Keratinocyte (primary cell): ENCODE measurements around the gene ZDHHC21. TPM values are rescaled to one million over a fixed set of nuclear protein-coding genes. Genes with fewer than 3 reads are reported as not detected.

Experiments used
- DNase-seq: peaks from one replicate; pipeline ENCODE4 v3.0.0-alpha.2; 2011; ENCODE audit warnings: low read depth, missing footprints, low spot score
- FAIRE-seq: peaks from 2 replicates; lab custom pipeline; 2011; peaks lifted over from hg19 to GRCh38; lab: Jason Lieb, UNC
- H2AFZ ChIP-seq: 2 replicates; pipeline ENCODE4 v1.6.0; 2012; ENCODE audit warnings: low read length, control low read depth, inconsistent platforms; ENCODE audit not compliant: control insufficient read depth
- H3K27ac ChIP-seq: 2 replicates; pipeline ENCODE4 v1.5.1; 2011; ENCODE audit warnings: low read length; ENCODE audit not compliant: control insufficient read depth, insufficient read depth
- H3K27me3 ChIP-seq: 3 replicates; pipeline ENCODE4 v1.6.0; 2011; ENCODE audit warnings: low read length; ENCODE audit not compliant: control insufficient read depth, insufficient read depth; ENCODE audit errors: extremely low read depth
- H3K36me3 ChIP-seq, 2 experiments: 2 replicates in 1 of 2; 3 replicates in 1 of 2; pipeline ENCODE4 v1.5.1; 2011; ENCODE audit warnings: low read length in 2 of 2, mild to moderate bottlenecking in 1 of 2; ENCODE audit not compliant: control insufficient read depth in 2 of 2, insufficient read depth in 2 of 2; ENCODE audit errors: extremely low read depth in 1 of 2
- H3K4me1 ChIP-seq: 3 replicates; pipeline ENCODE4 v1.5.1; 2011; ENCODE audit warnings: low read length; ENCODE audit not compliant: control insufficient read depth, insufficient read depth; ENCODE audit errors: extremely low read depth
- H3K4me2 ChIP-seq: 3 replicates; pipeline ENCODE4 v1.6.0; 2011; ENCODE audit warnings: low read depth, low read length; ENCODE audit not compliant: control insufficient read depth, insufficient read depth; ENCODE audit errors: extremely low read depth
- H3K4me3 ChIP-seq, 3 experiments: fragments of 200-600 bp in 1 of 3; sonication (generic) in 1 of 3; 2 replicates in 2 of 3; 3 replicates in 1 of 3; pipeline ENCODE4 v1.5.1; 2011 to 2016; ENCODE audit warnings: low read length in 3 of 3, mild to moderate bottlenecking in 3 of 3, control low read depth in 2 of 3, inconsistent platforms in 1 of 3, low read depth in 1 of 3, mixed read lengths in 1 of 3, mixed run types in 1 of 3, moderate library complexity in 1 of 3; ENCODE audit not compliant: control insufficient read depth in 2 of 3, insufficient read depth in 2 of 3; ENCODE audit errors: extremely low read depth in 1 of 3
- H3K79me2 ChIP-seq: 2 replicates; pipeline ENCODE4 v1.6.0; 2012; ENCODE audit warnings: low read length; ENCODE audit not compliant: control insufficient read depth, insufficient read depth
- H3K9ac ChIP-seq: 3 replicates; pipeline ENCODE4 v1.6.0; 2011; ENCODE audit warnings: low read length; ENCODE audit not compliant: control insufficient read depth, insufficient read depth; ENCODE audit errors: extremely low read depth
- H3K9me1 ChIP-seq: 3 replicates; pipeline ENCODE4 v1.6.0; 2011; ENCODE audit warnings: low read length; ENCODE audit not compliant: control insufficient read depth, insufficient read depth; ENCODE audit errors: extremely low read depth
- H3K9me3 ChIP-seq: 2 replicates; pipeline ENCODE4 v1.5.1; 2012; ENCODE audit warnings: low read depth, low read length; ENCODE audit not compliant: control insufficient read depth
- H4K20me1 ChIP-seq: 3 replicates; pipeline ENCODE4 v1.6.0; 2011; ENCODE audit warnings: low read length; ENCODE audit not compliant: control insufficient read depth, insufficient read depth; ENCODE audit errors: extremely low read depth
- CTCF ChIP-seq, 3 experiments: IDR thresholded peaks in 1 of 3; conservative IDR thresholded peaks in 1 of 3; optimal IDR thresholded peaks in 1 of 3; 2 replicates in 2 of 3; 3 replicates in 1 of 3; pipeline versions ENCODE3 to v1.5.1; 2011; ENCODE audit warnings: low read length in 3 of 3, mild to moderate bottlenecking in 3 of 3, moderate library complexity in 2 of 3, control low read depth in 1 of 3, inconsistent platforms in 1 of 3; ENCODE audit not compliant: insufficient read depth in 2 of 3; ENCODE audit errors: extremely low read depth in 1 of 3
- EZH2 ChIP-seq: IDR thresholded peaks from one replicate; pipeline ENCODE4 v1.6.1; 2012; ENCODE audit warnings: inconsistent platforms, mild to moderate bottlenecking, low read length, moderate library complexity
- dilution Hi-C: fragments of 300-500 bp; cut with MboI; formaldehyde crosslinking; loops from one replicate; pipeline ENCODE4 v1.7.0; 2020; ENCODE audit warnings: low sequenced_read_pairs; ENCODE audit not compliant: extremely low pct_ligation_motif_present
- polyA plus RNA-seq, 5 experiments: library from polyadenylated mRNA; depleted of rRNA in 3 of 5; stranded (reverse) in 3 of 5; stranded (forward) in 1 of 5; unstranded in 1 of 5; fragments of >200 nt; gene quantifications; 1 replicate in 1 of 5; 2 replicates in 3 of 5; 3 replicates in 1 of 5; pipeline versions ENCODE4 v1.2.1 to v1.2.3, GENCODE V29; 2011 to 2012; ENCODE audit warnings: missing spikeins in 2 of 5, low read depth in 1 of 5, low replicate concordance in 1 of 5

The ZDHHC21 gene
- polyA plus RNA-seq, 1 donor (not counting 4 experiments of a cell fraction or from before 2014, with no cell fraction given), result 4.2 TPM

- FAIRE-seq, result no peak
Measured at GRCh38 chr9:14705079-14705478, 11.8 kb upstream of the ZDHHC21 start.

GRCh38 chr9:14704281-14704680 lies 11.0 kb upstream of the ZDHHC21 start:
- DNase-seq, result no peak
- Histone ChIP-seq H3K4me3 (no peak overlapping the region), H3K27me3 (peaks cover 9% of the 10 kb centered on the region), H3K79me2 (no peaks in the 10 kb centered on the region), H4K20me1 (no peaks in the 10 kb centered on the region), H3K9me1 (no peaks in the 10 kb centered on the region), H2AFZ (no peak overlapping the region), H3K36me3 (no peaks in the 10 kb centered on the region), H3K4me1 (no peaks in the 10 kb centered on the region), H3K27ac (no peak overlapping the region), H3K9ac (no peak overlapping the region), H3K9me3 (peaks cover 2% of the 10 kb centered on the region), H3K4me2 (no peak overlapping the region)
- TF ChIP-seq CTCF (optimal IDR thresholded peaks at IDR 0.05 in 1 of 3, IDR thresholded peaks at IDR 0.05 in 1 of 3, conservative IDR thresholded peaks at IDR 0.05 in 1 of 3; ENCODE audit: extremely low read depth in 1 of 3, insufficient read depth in 2 of 3, low read length in 3 of 3), result no peak
- TF ChIP-seq EZH2, result no peak
- dilution Hi-C loops, result no loop called here
- no peak for FAIRE-seq

More at GRCh38 chr9:14705079-14705478, 11.8 kb upstream of the ZDHHC21 start:
- Histone ChIP-seq H3K9me1 (no peaks in the 10 kb centered on the region), H3K4me2 (no peak overlapping the region), H3K4me1 (no peaks in the 10 kb centered on the region), H3K9ac (no peak overlapping the region), H3K36me3 (no peaks in the 10 kb centered on the region), H3K9me3 (peaks cover 2% of the 10 kb centered on the region), H3K4me3 (no peak overlapping the region), H2AFZ (no peak overlapping the region), H3K27ac (no peak overlapping the region), H3K79me2 (no peaks in the 10 kb centered on the region), H4K20me1 (no peaks in the 10 kb centered on the region), H3K27me3 (peaks cover 8% of the 10 kb centered on the region)
- dilution Hi-C loops, result no loop called here
- TF ChIP-seq CTCF (optimal IDR thresholded peaks at IDR 0.05 in 1 of 3, IDR thresholded peaks at IDR 0.05 in 1 of 3, conservative IDR thresholded peaks at IDR 0.05 in 1 of 3; ENCODE audit: extremely low read depth in 1 of 3, insufficient read depth in 2 of 3, low read length in 3 of 3) (no peak), EZH2 (no peak)
- DNase-seq, result no peak
